Measurements from ENCODE around the gene EIF4B. TPM values are rescaled to one million over a fixed set of nuclear protein-coding genes. Genes with fewer than 3 reads are reported as not detected.

EIF4B gene
- total and polyA plus RNA-seq, 4 donors = 147 to 439 (median 306) TPM

DNA sequence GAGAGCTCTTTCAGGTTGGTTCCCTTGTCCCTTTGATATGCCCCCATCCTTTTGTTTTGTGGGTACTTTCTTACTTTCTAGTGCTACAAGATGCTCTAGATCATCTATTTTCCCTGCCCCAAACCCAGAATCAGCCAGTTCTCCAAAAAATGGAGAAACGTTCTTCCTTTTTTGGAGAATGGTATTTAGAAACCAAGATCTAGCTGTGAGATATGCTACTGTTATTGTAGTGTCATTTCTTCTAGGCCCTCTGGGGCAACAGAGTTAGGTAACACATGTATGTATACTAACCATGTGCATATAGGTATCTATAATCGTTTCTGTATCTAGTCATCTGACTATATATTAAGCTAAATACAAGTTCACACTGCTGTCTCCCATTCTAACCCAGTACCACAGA, 84.3 kb downstream of the EIF4B start:
- ATAC-seq (ENCODE audit: low FRiP score) = no peak
- intact Hi-C loops (cut with DNase I) = no loop called here
- H3K36me3 ChIP-seq (ENCODE audit: control insufficient read depth in 1 of 2, insufficient read depth in 2 of 2, low read length in 1 of 2) = no peaks in the 10 kb centered on the region

DNA sequence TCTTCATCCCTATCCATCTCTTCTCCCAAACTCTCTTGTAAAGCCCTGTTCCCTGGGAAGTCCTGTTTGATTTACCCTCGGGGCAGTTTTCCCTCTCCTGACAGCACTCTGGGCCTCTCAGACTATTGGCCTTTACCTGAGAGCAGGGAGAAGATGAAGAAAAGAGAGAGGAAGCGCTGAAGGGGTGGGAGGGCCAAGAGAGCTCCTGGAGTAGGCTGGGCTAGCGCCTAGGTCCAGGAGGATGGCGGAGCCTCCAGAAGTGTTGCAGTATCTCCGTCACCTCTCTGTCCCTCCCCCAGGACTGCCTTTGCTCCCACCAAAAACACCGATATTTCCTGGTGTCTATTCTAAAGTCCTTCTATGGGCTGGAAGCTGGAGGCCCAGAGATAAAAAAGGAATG, 85.5 kb downstream of the EIF4B start:
- no peak overlapping the region for H3K4me3 ChIP-seq (ENCODE audit: low read length in 2 of 2)
- no peaks in the 10 kb centered on the region for H3K9me3 ChIP-seq (ENCODE audit: control insufficient read depth, low read length)
- ATAC-seq (ENCODE audit: low FRiP score) (no peak), DNase-seq (no peak)
- H3K27ac ChIP-seq (ENCODE audit: low read depth in 1 of 2, low read length in 2 of 2) = no peak overlapping the region
- 81 to 85% methylated on average over 6 of the region's 6 CpGs for WGBS, 2 donors
- no peaks in the 10 kb centered on the region for H3K36me3 ChIP-seq (ENCODE audit: control insufficient read depth in 1 of 2, insufficient read depth in 2 of 2, low read length in 1 of 2)
- no peaks in the 10 kb centered on the region for H3K27me3 ChIP-seq (ENCODE audit: control insufficient read depth in 1 of 2, insufficient read depth in 2 of 2, low read length in 1 of 2)
- intact Hi-C loops (cut with DNase I) = no loop called here
- H3K4me1 ChIP-seq (ENCODE audit: control insufficient read depth in 1 of 2, insufficient read depth in 2 of 2, low read length in 2 of 2) = no peaks in the 10 kb centered on the region

More for the DNA sequence above, 84.3 kb downstream of the EIF4B start:
- WGBS, 2 donors = 68 to 78% methylated on average over 2 of the region's 2 CpGs
- Histone ChIP-seq H3K9me3 (ENCODE audit: control insufficient read depth, low read length) (no peaks in the 10 kb centered on the region), H3K27ac (ENCODE audit: low read depth in 1 of 2, low read length in 2 of 2) (no peak overlapping the region), H3K4me1 (ENCODE audit: control insufficient read depth in 1 of 2, insufficient read depth in 2 of 2, low read length in 2 of 2) (no peaks in the 10 kb centered on the region), H3K27me3 (ENCODE audit: control insufficient read depth in 1 of 2, insufficient read depth in 2 of 2, low read length in 1 of 2) (no peaks in the 10 kb centered on the region), H3K4me3 (ENCODE audit: low read length in 2 of 2) (no peak overlapping the region)
- DNase-seq = no peak

Small RNA genes lying within 50 kb of the gene (microRNA-seq; reads per million reads assigned to microRNA genes)
- gene MIR6757 = 0.60 to 0.99 reads per million in 2 donors

Other genes with a start within 250 kb of the EIF4B start
- gene KRT76, start 229.1 kb upstream of the EIF4B start, total RNA-seq = not detected
- not detected for gene KRT76, start 229.1 kb upstream of the EIF4B start, polyA plus RNA-seq
- gene KRT3, start 210.3 kb upstream of the EIF4B start, total RNA-seq = not detected
- not detected for gene KRT3, start 210.3 kb upstream of the EIF4B start, polyA plus RNA-seq
- gene KRT4, start 192.3 kb upstream of the EIF4B start, total RNA-seq = not detected
- 1 to 10 TPM; 3.9 to 4.6 TPM for gene KRT4, start 192.3 kb upstream of the EIF4B start, polyA plus RNA-seq
- not detected for gene KRT79, start 172.1 kb upstream of the EIF4B start, total RNA-seq
- not detected for gene KRT79, start 172.1 kb upstream of the EIF4B start, polyA plus RNA-seq
- not detected for gene KRT78, start 157.5 kb upstream of the EIF4B start, total RNA-seq
- gene KRT78, start 157.5 kb upstream of the EIF4B start, polyA plus RNA-seq = 1 to 10 TPM in 1 of 2 donors, under 1 TPM in 1; 0.10 to 2.0 TPM
- gene KRT8, start 101.4 kb upstream of the EIF4B start, total RNA-seq = 100 to 1,000 TPM in 1 of 2 donors, 10 to 100 TPM in 1; 34.5 to 102 TPM
- 100 to 1,000 TPM in 1 of 2 donors, 10 to 100 TPM in 1; 39.4 to 323 TPM for gene KRT8, start 101.4 kb upstream of the EIF4B start, polyA plus RNA-seq
- 1 to 10 TPM; 3.9 to 9.0 TPM for gene KRT18, start 57.3 kb upstream of the EIF4B start, total RNA-seq
- gene KRT18, start 57.3 kb upstream of the EIF4B start, polyA plus RNA-seq = 10 to 100 TPM; 15.8 to 54.1 TPM
- gene TNS2, start 43.6 kb downstream of the EIF4B start, total RNA-seq = 100 to 1,000 TPM; 198 to 275 TPM
- gene TNS2, start 43.6 kb downstream of the EIF4B start, polyA plus RNA-seq = 100 to 1,000 TPM; 130 to 412 TPM
- 100 to 1,000 TPM in 1 of 2 donors, 10 to 100 TPM in 1; 71.6 to 101 TPM for gene SPRYD3, start 72.9 kb downstream of the EIF4B start, total RNA-seq
- gene SPRYD3, start 72.9 kb downstream of the EIF4B start, polyA plus RNA-seq = 10 to 100 TPM; 53.8 to 60.9 TPM
- gene IGFBP6, start 91.2 kb downstream of the EIF4B start, total RNA-seq = 100 to 1,000 TPM; 820 to 979 TPM
- gene IGFBP6, start 91.2 kb downstream of the EIF4B start, polyA plus RNA-seq = 100 to 1,000 TPM; 507 to 837 TPM
- gene SOAT2, start 97.0 kb downstream of the EIF4B start, total RNA-seq = 1 to 10 TPM in 1 of 2 donors, under 1 TPM in 1; 0.63 to 1.2 TPM
- 1 to 10 TPM; 1.5 to 3.4 TPM for gene SOAT2, start 97.0 kb downstream of the EIF4B start, polyA plus RNA-seq
- 10 to 100 TPM; 34.0 to 46.3 TPM for gene ZNF740, start 174.3 kb downstream of the EIF4B start, total RNA-seq
- gene ZNF740, start 174.3 kb downstream of the EIF4B start, polyA plus RNA-seq = 10 to 100 TPM in 1 of 2 donors, 1 to 10 TPM in 1; 4.1 to 15.7 TPM
- gene CSAD, start 174.5 kb downstream of the EIF4B start, total RNA-seq = 10 to 100 TPM; 52.7 to 74.4 TPM
- gene CSAD, start 174.5 kb downstream of the EIF4B start, polyA plus RNA-seq = 100 to 1,000 TPM in 1 of 2 donors, 1 to 10 TPM in 1; 5.0 to 118 TPM
- 1 to 10 TPM; 3.2 to 5.8 TPM for gene ITGB7, start 200.8 kb downstream of the EIF4B start, total RNA-seq
- 1 to 10 TPM; 1.4 to 4.9 TPM for gene ITGB7, start 200.8 kb downstream of the EIF4B start, polyA plus RNA-seq
- 10 to 100 TPM; 32.7 to 63.9 TPM for gene RARG, start 225.8 kb downstream of the EIF4B start, total RNA-seq
- gene RARG, start 225.8 kb downstream of the EIF4B start, polyA plus RNA-seq = 10 to 100 TPM; 14.5 to 35.6 TPM

All from aorta (tissue), 5 donors.